Neural crest cell (in vitro differentiated cells): ENCODE measurements around the gene CABP2. TPM values are rescaled to one million over a fixed set of nuclear protein-coding genes. Genes with fewer than 3 reads are reported as not detected.
A peak's percentile ranks its signal among the peaks of the same experiment; 100 is the strongest.
"Not testable (repeated sequence)": the region's sequence is repeated elsewhere in the genome, so short reads cannot be mapped to it uniquely, and the experiment has no call there.

ENCODE experiments used
- DNase-seq: peaks from one replicate; pipeline ENCODE4 v3.0.0; 2021; ENCODE audit warnings: low read depth, mixed read lengths, low spot score
- H3K27ac Mint-ChIP-seq: one replicate; pipeline ENCODE4 v1.8.0; 2021; ENCODE audit warnings: mild to moderate bottlenecking, mixed read lengths; ENCODE audit not compliant: unreplicated experiment
- H3K27me3 Mint-ChIP-seq: 2 replicates; pipeline ENCODE4 v1.8.0; 2021; ENCODE audit warnings: low read depth, mild to moderate bottlenecking, mixed read lengths
- H3K36me3 Mint-ChIP-seq: 2 replicates; pipeline ENCODE4 v1.8.0; 2021; ENCODE audit warnings: low read depth, mild to moderate bottlenecking, mixed read lengths
- H3K4me1 Mint-ChIP-seq: 2 replicates; pipeline ENCODE4 v1.8.0; 2021; ENCODE audit warnings: mixed read lengths
- H3K4me3 Mint-ChIP-seq: one replicate; pipeline ENCODE4 v1.8.0; 2021; ENCODE audit warnings: mild to moderate bottlenecking, mixed read lengths
- H3K9me3 Mint-ChIP-seq: 2 replicates; pipeline ENCODE4 v1.8.0; 2021; ENCODE audit warnings: mixed read lengths
- long read RNA-seq: library from polyadenylated mRNA; unstranded; transcript quantifications from one replicate; pipeline ENCODE4 v2.0.0, GENCODE V29; 2020
- total RNA-seq: library from RNA; stranded (reverse); gene quantifications from 2 replicates; pipeline ENCODE4 v1.2.1, GENCODE V29; 2021
- TF ChIP-seq, protein P1 (sequence below): fragments of 200-600 bp; sonication (generic); conservative IDR thresholded peaks from 2 replicates; pipeline ENCODE4 v1.5.0; 2021; ENCODE audit warnings: antibody characterized with exemption, mild to moderate bottlenecking

CABP2 gene
- not detected in 2 replicates for total RNA-seq
- long read RNA-seq: 0 reads

DNA sequence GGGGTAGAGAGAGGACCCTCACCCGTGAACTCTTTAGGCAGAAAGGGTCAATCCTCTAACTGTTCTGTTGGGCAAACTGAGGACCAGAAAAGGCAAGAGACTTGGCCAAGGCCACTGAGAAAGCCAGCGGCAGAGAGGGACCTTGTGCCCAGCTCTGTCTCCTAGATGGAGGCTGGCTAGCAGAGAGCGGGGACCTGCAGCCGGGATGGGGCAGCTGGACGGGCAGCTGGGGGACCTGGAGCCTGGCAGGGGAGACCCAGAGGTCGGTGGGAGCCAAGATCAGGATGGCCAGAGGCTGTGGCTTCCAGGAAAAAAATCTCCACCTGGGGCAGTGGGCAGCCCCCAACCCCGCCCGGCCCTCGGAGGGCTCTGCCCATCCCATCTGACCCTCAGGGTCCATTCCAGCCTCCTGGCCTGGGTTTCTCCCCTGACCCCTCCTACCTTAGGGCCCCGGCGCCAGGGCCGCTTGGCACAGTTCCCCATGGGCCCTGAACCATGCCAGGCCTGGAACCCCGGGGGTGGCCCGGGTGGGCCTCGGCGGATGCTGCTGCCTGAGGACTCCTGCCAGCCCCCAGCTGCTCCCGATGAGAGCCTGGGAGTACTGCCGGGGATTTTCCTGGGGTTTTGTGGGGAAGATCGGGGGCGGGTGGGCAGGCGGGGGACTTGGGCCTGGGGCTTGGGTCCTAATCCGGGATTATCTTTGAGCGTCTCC lies at the start of gene CABP2:
TSS of gene CABP2 (minus strand) at position 603 of the 712 bp plus-strand sequence. CDS start at position 483, 120 bp downstream.
- Mint-ChIP-seq H3K27ac (no peak within 1 kb of the TSS), H3K9me3 (peaks cover 8% of the 10 kb centered on the region), H3K27me3 (peaks cover 4% of the 10 kb centered on the region), H3K4me3 (no peak within 1 kb of the TSS), H3K4me1 (peaks cover 9% of the 10 kb centered on the region), H3K36me3 (peaks cover 2% of the 10 kb centered on the region)
- no peak for DNase-seq
- TF ChIP-seq, protein P1, sequence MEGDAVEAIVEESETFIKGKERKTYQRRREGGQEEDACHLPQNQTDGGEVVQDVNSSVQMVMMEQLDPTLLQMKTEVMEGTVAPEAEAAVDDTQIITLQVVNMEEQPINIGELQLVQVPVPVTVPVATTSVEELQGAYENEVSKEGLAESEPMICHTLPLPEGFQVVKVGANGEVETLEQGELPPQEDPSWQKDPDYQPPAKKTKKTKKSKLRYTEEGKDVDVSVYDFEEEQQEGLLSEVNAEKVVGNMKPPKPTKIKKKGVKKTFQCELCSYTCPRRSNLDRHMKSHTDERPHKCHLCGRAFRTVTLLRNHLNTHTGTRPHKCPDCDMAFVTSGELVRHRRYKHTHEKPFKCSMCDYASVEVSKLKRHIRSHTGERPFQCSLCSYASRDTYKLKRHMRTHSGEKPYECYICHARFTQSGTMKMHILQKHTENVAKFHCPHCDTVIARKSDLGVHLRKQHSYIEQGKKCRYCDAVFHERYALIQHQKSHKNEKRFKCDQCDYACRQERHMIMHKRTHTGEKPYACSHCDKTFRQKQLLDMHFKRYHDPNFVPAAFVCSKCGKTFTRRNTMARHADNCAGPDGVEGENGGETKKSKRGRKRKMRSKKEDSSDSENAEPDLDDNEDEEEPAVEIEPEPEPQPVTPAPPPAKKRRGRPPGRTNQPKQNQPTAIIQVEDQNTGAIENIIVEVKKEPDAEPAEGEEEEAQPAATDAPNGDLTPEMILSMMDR: no peak

DNA sequence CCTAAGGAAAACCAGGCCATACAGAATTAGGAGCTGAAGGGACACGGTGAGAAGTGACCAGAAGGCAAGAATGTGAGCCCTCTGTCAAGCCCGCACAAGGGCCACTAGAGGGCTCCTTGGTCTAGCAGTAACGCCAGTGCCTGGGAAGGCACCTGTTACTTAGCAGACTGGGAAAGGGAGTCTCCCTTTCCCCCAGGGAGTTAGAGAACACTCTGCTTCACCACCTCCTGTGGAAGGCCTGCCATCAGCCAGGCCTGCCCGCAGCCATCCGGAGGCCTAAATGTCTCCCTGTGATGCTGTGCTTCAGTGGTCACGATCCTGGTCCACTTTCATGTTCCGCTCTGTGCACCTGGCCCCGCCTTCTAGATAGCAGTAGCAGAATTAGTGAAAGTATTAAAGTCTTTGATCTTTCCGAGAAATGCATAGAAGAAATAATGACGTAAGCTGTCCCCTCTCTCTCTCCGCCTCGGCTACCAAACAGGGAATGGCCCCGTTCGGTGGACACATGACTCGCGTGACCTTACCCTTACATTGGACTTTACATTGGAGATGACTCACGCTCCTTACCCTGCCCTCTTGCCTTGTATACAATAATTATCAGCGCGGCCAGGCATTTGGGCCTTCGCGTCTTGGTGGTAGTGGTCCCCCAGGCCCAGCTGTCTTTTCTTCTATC lies 49.6 kb upstream of the CABP2 start:
- peaks cover 4% of the 10 kb centered on the region for H3K4me1 Mint-ChIP-seq
- no peak overlapping the region for H3K4me3 Mint-ChIP-seq
- H3K36me3 Mint-ChIP-seq: no peaks in the 10 kb centered on the region
- TF ChIP-seq, protein P1: peak; percentile 87
- peak; percentile 30 for DNase-seq
- H3K27ac Mint-ChIP-seq: no peak overlapping the region
- H3K9me3 Mint-ChIP-seq: no peaks in the 10 kb centered on the region
- peaks cover 36% of the 10 kb centered on the region for H3K27me3 Mint-ChIP-seq

DNA sequence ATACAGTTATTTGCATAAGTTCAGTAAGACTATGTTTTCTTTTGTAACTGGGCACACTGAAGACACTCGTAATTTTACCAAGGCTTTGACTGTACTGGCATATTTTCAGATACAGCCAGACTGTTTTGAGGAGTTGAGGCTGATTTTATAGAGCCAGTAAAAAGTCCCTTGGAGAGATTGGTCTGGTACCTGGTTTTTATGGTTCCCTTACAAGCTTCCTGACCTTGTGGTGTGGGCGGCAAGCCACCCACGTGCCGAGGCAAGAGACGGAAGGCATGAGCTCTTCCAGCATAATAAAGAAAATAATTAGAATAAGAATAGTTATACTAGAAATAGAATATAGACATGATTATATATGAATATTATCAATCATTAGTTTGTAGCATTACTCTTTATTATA lies 49.1 kb upstream of the CABP2 start:
- Mint-ChIP-seq H3K9me3 (no peaks in the 10 kb centered on the region), H3K4me3 (no peak overlapping the region), H3K36me3 (no peaks in the 10 kb centered on the region), H3K27ac (no peak overlapping the region), H3K4me1 (peaks cover 4% of the 10 kb centered on the region), H3K27me3 (peaks cover 34% of the 10 kb centered on the region)
- no peak for DNase-seq
- TF ChIP-seq, protein P1: no peak

DNA sequence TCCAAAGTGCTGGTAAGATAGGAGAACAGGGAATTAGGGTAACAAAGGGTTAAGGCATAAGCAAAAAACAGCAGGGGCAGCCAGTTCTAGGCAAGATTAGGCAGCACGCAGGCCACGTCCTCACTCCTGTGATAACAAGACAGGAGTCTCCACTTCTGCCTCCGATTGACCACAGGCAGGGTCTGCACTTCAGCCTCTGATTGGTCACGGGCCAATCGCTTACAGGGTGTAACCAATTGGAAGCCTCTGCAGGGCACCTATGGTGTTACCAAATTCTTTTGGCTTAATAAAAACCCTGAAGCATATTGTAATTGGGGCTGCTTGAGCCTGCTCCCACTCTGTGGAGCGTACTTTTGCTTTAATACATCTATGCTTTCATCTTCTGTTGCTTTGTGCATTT lies 48.2 kb upstream of the CABP2 start:
- Mint-ChIP-seq H3K27me3 (peaks cover 26% of the 10 kb centered on the region), H3K4me3 (no peak overlapping the region), H3K36me3 (no peaks in the 10 kb centered on the region), H3K4me1 (peaks cover 4% of the 10 kb centered on the region), H3K9me3 (no peaks in the 10 kb centered on the region), H3K27ac (no peak overlapping the region)
- no peak for DNase-seq
- TF ChIP-seq, protein P1: no peak

DNA sequence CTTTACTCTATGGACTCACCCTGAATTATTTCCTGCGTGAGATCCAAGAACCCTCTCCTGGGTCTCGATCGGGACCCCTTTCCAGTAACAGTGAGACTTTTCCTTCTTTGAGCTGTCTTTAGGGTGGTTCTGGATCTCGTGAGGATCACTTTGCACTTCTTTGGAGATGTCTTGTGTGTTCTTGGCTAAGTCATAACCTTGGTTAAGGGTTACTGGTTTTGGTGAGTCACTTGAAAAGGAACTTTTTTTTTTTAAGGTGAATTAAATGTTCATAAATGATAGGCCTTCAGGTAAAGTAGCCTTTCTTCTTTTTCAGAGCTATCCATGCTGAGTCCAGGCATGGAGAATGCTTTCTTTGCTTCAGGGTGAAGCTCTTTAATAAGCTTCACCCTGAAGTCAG lies 41.0 kb upstream of the CABP2 start:
- peaks cover 3% of the 10 kb centered on the region for H3K27me3 Mint-ChIP-seq
- no peak overlapping the region for H3K27ac Mint-ChIP-seq
- no peak overlapping the region for H3K4me3 Mint-ChIP-seq
- no peak for DNase-seq
- H3K36me3 Mint-ChIP-seq: no peaks in the 10 kb centered on the region
- H3K9me3 Mint-ChIP-seq: no peaks in the 10 kb centered on the region
- peaks cover 9% of the 10 kb centered on the region for H3K4me1 Mint-ChIP-seq
- TF ChIP-seq, protein P1: no peak

DNA sequence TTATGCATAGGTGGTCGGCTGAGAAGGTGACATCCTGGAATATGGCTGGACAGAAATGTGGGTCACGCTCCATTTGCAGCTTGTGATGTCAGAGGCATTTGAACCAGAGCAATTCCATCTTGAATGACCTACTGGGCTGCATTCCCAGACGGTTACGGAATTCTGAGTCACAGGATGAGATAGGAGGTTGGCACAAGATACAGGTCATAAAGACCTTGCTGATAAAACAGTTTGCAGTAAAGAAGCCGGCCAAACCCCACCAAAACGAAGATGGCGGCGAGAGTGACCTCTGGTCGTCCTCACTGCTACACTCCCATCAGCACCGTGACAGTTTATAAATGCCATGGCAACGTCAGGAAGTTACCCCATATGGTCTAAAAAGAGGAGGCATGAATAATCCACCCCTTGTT lies 40.5 kb upstream of the CABP2 start:
- DNase-seq, H3K4me3 Mint-ChIP-seq, H3K36me3 Mint-ChIP-seq, H3K27me3 Mint-ChIP-seq, H3K27ac Mint-ChIP-seq, H3K9me3 Mint-ChIP-seq, H3K4me1 Mint-ChIP-seq: not testable (repeated sequence)
